Measurements from ENCODE around the gene APOL3. TPM values are rescaled to one million over a fixed set of nuclear protein-coding genes. Genes with fewer than 3 reads are reported as not detected.

APOL3 gene
- total RNA-seq, 1 donor from 2014 or later, result 2.3 TPM

DNA sequence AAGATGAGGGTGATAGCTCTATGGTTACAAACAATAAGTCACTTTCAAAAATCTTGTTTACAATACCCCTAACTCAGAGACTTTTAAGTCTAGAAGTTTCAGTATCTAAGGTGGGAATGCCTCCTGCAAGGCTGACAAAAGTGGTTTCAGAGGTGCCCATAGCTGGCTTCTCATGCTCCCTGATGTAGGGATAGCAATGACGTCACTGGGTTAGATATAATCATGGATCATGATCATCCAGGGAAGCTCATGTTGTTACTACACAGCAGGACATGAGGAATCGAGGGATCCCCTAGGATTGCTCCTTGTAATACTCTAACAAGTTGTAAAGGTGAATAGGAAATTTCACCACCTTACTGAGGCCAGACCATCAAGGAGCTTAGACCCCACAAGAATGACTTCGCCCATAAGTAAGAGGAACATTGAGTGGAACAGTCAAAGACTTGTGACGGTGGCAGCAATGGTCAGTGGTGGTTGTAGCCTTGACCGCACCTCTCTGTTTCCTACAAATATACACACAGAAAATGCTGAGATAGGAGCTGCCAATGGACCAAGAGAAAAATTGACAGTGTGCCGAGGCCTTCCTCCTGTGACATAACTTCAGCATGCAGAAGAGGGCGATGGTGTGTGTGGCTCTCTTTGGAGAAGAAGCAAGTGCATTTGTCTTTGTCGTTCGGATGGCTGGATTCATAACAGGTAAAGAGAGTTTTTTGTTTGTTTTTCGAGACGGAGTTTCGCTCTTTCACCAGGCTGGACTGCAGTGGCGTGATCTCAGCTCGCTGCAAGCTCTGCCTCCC lies 25.5 kb upstream of the APOL3 start:
- H3K27me3 Mint-ChIP-seq, result peaks cover 4% of the 10 kb centered on the region
- no peak overlapping the region for H3K4me3 Mint-ChIP-seq
- peaks cover 6% of the 10 kb centered on the region for H3K4me1 Mint-ChIP-seq (ENCODE audit: unreplicated experiment)
- TF ChIP-seq, protein P1, sequence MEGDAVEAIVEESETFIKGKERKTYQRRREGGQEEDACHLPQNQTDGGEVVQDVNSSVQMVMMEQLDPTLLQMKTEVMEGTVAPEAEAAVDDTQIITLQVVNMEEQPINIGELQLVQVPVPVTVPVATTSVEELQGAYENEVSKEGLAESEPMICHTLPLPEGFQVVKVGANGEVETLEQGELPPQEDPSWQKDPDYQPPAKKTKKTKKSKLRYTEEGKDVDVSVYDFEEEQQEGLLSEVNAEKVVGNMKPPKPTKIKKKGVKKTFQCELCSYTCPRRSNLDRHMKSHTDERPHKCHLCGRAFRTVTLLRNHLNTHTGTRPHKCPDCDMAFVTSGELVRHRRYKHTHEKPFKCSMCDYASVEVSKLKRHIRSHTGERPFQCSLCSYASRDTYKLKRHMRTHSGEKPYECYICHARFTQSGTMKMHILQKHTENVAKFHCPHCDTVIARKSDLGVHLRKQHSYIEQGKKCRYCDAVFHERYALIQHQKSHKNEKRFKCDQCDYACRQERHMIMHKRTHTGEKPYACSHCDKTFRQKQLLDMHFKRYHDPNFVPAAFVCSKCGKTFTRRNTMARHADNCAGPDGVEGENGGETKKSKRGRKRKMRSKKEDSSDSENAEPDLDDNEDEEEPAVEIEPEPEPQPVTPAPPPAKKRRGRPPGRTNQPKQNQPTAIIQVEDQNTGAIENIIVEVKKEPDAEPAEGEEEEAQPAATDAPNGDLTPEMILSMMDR (conservative IDR thresholded peaks at IDR 0.05), result no peak
- no peaks in the 10 kb centered on the region for H3K9me3 Mint-ChIP-seq
- H3K36me3 Mint-ChIP-seq, result no peaks in the 10 kb centered on the region
- no peak overlapping the region for H3K27ac Mint-ChIP-seq
- DNase-seq (ENCODE audit: extremely low spot score, unreplicated experiment), result no peak

DNA sequence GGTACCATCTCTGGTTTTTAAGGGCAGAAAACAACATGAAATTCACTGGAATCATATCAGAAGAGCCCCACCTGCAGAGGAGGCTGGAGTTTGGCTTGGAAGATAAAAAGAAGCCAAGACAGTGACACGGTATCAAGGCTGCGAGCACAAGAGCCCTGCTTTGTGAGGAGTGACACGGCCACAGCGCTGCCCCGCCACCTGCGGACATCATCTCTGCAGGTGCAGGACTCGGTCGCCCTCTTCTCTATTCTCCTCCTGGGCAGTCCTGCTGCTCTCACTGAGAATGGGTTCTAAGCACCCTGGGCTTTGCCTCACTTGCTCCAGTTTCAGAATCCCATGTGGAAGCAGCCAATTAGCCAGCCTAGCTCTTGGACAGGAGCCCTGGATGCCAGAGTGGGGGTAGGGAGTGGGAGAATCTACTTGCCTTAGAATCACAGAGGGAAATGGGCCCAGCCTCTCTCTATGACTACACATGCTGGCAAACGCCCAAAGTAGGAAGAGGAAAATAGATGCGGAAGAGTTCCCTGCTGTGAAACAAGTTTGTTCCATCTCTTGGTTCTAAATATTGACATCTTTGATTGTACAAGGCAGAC lies 24.0 kb upstream of the APOL3 start:
- TF ChIP-seq, protein P1 (conservative IDR thresholded peaks at IDR 0.05), result no peak
- peaks cover 6% of the 10 kb centered on the region for H3K4me1 Mint-ChIP-seq (ENCODE audit: unreplicated experiment)
- DNase-seq (ENCODE audit: extremely low spot score, unreplicated experiment), result no peak

DNA sequence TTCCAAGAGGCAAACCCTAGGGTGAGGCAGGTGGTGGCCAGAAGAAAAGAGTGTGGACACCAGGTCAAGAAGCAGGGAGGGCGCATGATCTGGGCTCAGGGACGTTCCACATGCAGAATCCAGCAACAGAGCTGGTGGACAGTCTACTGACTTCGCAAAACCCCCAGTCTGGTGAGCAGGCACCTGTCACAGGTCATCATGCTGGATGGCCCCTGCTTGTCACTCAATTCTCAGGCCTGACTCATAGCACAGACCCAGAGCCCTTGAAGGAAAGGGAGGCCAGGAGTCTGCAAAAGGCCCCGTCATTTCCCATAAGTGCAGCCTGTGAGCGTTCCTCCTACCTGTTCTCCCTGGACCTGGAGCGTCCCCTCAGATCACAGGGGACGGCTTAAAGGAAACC lies 22.9 kb upstream of the APOL3 start:
- H3K27ac Mint-ChIP-seq, result no peak overlapping the region
- DNase-seq (ENCODE audit: extremely low spot score, unreplicated experiment), result no peak
- peaks cover 6% of the 10 kb centered on the region for H3K4me1 Mint-ChIP-seq (ENCODE audit: unreplicated experiment)
- no peak overlapping the region for H3K4me3 Mint-ChIP-seq
- no peaks in the 10 kb centered on the region for H3K36me3 Mint-ChIP-seq
- TF ChIP-seq, protein P1 (conservative IDR thresholded peaks at IDR 0.05), result no peak
- H3K27me3 Mint-ChIP-seq, result no peaks in the 10 kb centered on the region
- no peaks in the 10 kb centered on the region for H3K9me3 Mint-ChIP-seq

More for the DNA sequence above, 24.0 kb upstream of the APOL3 start:
- H3K36me3 Mint-ChIP-seq, result no peaks in the 10 kb centered on the region
- H3K27ac Mint-ChIP-seq, result no peak overlapping the region
- no peak overlapping the region for H3K4me3 Mint-ChIP-seq
- no peaks in the 10 kb centered on the region for H3K27me3 Mint-ChIP-seq
- no peaks in the 10 kb centered on the region for H3K9me3 Mint-ChIP-seq

DNA sequence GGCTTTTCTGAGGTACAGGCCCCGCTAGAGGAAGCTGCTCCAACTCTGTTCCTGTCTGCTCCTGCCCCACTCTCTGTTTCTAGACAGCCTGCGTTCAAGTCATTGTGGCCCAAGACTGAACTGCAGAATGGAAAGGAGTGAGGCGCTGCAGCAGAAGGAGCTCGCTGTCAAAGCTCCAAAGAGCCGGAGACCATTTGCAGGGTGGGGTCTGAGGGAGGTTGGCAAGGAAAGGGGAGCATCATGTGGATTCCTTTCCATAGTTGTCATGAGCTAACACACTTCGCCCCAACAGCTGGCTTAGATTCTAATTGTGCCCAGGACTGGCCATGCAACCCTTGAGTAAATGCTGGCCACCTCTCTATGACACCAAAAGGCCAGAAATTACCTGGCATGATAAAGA lies 22.3 kb upstream of the APOL3 start:
- no peaks in the 10 kb centered on the region for H3K27me3 Mint-ChIP-seq
- DNase-seq (ENCODE audit: extremely low spot score, unreplicated experiment), result no peak
- H3K9me3 Mint-ChIP-seq, result no peaks in the 10 kb centered on the region
- TF ChIP-seq, protein P1 (conservative IDR thresholded peaks at IDR 0.05), result no peak
- H3K27ac Mint-ChIP-seq, result no peak overlapping the region
- no peaks in the 10 kb centered on the region for H3K36me3 Mint-ChIP-seq
- no peak overlapping the region for H3K4me3 Mint-ChIP-seq
- peaks cover 6% of the 10 kb centered on the region for H3K4me1 Mint-ChIP-seq (ENCODE audit: unreplicated experiment)

DNA sequence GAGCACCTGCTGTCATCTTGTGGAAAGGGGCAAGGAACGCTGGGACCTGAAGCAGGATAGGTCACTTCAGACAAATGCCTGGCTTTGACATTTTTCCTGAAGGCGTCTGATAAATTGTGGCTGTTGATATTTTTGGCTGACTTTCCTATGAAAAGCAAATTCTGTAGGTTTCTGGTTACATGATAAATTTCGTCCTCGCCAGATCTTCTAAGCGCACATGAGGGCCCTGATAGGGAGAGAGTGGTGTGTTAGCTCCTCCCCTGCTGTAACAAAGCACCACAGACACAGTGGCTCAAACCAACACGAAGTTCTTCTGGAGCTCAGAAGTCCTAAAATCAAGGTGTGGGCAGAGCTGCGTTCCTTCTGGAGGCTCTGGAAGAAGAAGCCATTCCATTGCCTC lies 21.5 kb upstream of the APOL3 start:
- Mint-ChIP-seq H3K9me3 (no peaks in the 10 kb centered on the region), H3K27ac (no peak overlapping the region), H3K27me3 (no peaks in the 10 kb centered on the region), H3K36me3 (no peaks in the 10 kb centered on the region), H3K4me3 (no peak overlapping the region), H3K4me1 (ENCODE audit: unreplicated experiment) (peaks cover 6% of the 10 kb centered on the region)
- DNase-seq (ENCODE audit: extremely low spot score, unreplicated experiment), result no peak
- TF ChIP-seq, protein P1 (conservative IDR thresholded peaks at IDR 0.05), result no peak

Measured in type B pancreatic cell (in vitro differentiated cells).